Measurements from ENCODE around the gene KATNBL1. TPM values are rescaled to one million over a fixed set of nuclear protein-coding genes. Genes with fewer than 3 reads are reported as not detected.

The KATNBL1 gene
- total RNA-seq, 4 donors from 2014 or later: 35.8 to 96.2 (median 74.3) TPM

GRCh38 chr15:34158355-34158754, 51.5 kb downstream of the KATNBL1 start:
- H3K36me3 ChIP-seq: peaks cover 0 to 96% (median 17%) of the 10 kb centered on the region in 3 donors
- no peaks in the 10 kb centered on the region for H3K27me3 ChIP-seq
- no peak for DNase-seq
- H3K27ac ChIP-seq: no peak overlapping the region
- TF ChIP-seq CTCF (IDR thresholded peaks at IDR 0.05) (no peak), POLR2A (IDR thresholded peaks at IDR 0.05) (no peak)
- peaks cover 0 to 63% (median 34%) of the 10 kb centered on the region in 3 donors for H3K9me3 ChIP-seq
- H3K4me3 ChIP-seq: no peak overlapping the region
- no peaks in the 10 kb centered on the region for H3K4me1 ChIP-seq
- intact Hi-C loops (cut with DNase I): no loop called here

GRCh38 chr15:34155859-34156258, 54.0 kb downstream of the KATNBL1 start:
- intact Hi-C loops (cut with DNase I): no loop called here

GRCh38 chr15:34154725-34155204, 55.1 kb downstream of the KATNBL1 start:
- peaks cover 9 to 98% (median 14%) of the 10 kb centered on the region in 3 donors for H3K36me3 ChIP-seq
- 81 to 84% methylated on average over 7 of the region's 7 CpGs for WGBS, 2 donors
- no peaks in the 10 kb centered on the region for H3K4me1 ChIP-seq
- no peak overlapping the region for H3K4me3 ChIP-seq
- no peak for DNase-seq
- H3K27me3 ChIP-seq: no peaks in the 10 kb centered on the region
- intact Hi-C loops (cut with DNase I): no loop called here
- peaks cover 0 to 32% (median 13%) of the 10 kb centered on the region in 3 donors for H3K9me3 ChIP-seq
- H3K27ac ChIP-seq: peak overlapping the region in 3 of 4 donors; percentile 35 to 59 (median 53)
- TF ChIP-seq CTCF (IDR thresholded peaks at IDR 0.05) (no peak), POLR2A (IDR thresholded peaks at IDR 0.05) (no peak)

More at GRCh38 chr15:34155859-34156258, 54.0 kb downstream of the KATNBL1 start:
- Histone ChIP-seq H3K27ac (peak overlapping the region in 1 of 4 donors; percentile 53), H3K9me3 (peaks cover 0 to 40% (median 20%) of the 10 kb centered on the region in 3 donors), H3K4me1 (no peaks in the 10 kb centered on the region), H3K4me3 (no peak overlapping the region), H3K27me3 (no peaks in the 10 kb centered on the region), H3K36me3 (peaks cover 9 to 98% (median 17%) of the 10 kb centered on the region in 3 donors)
- 90 to 93% methylated on average over 5 to 7 of the region's 7 CpGs for WGBS, 2 donors
- no peak for TF ChIP-seq CTCF (IDR thresholded peaks at IDR 0.05)
- no peak for DNase-seq

- peaks cover 13 to 99% (median 24%) of the 10 kb centered on the region in 3 donors for H3K36me3 ChIP-seq
- H3K4me3 ChIP-seq: no peak overlapping the region
- 47 to 56% methylated on average over 5 to 6 of the region's 6 CpGs for WGBS, 2 donors
- DNase-seq: no peak
- peaks cover 0 to 4% (median 0%) of the 10 kb centered on the region in 3 donors for H3K4me1 ChIP-seq
- no peaks in the 10 kb centered on the region for H3K9me3 ChIP-seq
- no peaks in the 10 kb centered on the region for H3K27me3 ChIP-seq
- peak overlapping the region in 2 of 4 donors; percentile 1 to 30 for H3K27ac ChIP-seq
- no peak for TF ChIP-seq CTCF (IDR thresholded peaks at IDR 0.05)
- no peak for TF ChIP-seq POLR2A (IDR thresholded peaks at IDR 0.05)
- intact Hi-C loops (cut with DNase I): no loop called here
Observed at GRCh38 chr15:34147371-34148140, 62.3 kb downstream of the KATNBL1 start.

DNA sequence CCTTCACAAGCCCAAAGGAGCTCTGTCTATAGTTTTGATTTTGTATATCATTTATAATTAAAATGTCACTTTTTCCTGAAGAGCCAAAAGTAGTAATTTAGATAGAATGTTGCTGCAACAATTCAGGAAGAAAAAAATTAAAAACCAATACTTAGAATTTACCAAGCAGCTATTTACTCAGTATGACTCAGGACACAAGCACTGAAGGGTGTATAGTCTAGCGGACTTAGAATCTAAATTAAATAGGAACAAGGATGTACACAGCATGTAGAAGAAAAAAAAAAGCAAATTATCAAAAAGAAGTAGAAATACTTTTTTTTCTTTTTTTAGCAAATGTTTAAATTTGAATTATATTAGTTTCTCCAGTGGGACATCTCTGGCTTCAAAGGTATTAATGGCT, 76.4 kb downstream of the KATNBL1 start:
- 79 to 90% methylated on average over 1 of the region's 1 CpG for WGBS, 2 donors

More for the DNA sequence above, 76.4 kb downstream of the KATNBL1 start:
- H3K4me3 ChIP-seq: no peak overlapping the region
- H3K4me1 ChIP-seq: no peaks in the 10 kb centered on the region
- no peaks in the 10 kb centered on the region for H3K27me3 ChIP-seq
- intact Hi-C loops (cut with DNase I): no loop called here
- peaks cover 0 to 9% (median 0%) of the 10 kb centered on the region in 3 donors for H3K36me3 ChIP-seq
- no peaks in the 10 kb centered on the region for H3K9me3 ChIP-seq
- H3K27ac ChIP-seq: no peak overlapping the region
- no peak for DNase-seq
- TF ChIP-seq CTCF (IDR thresholded peaks at IDR 0.05) (no peak), POLR2A (IDR thresholded peaks at IDR 0.05) (no peak)

Measured in esophagus squamous epithelium (tissue), 5 donors.